Amniotic epithelial cell (primary cell): ENCODE results near the gene NCKIPSD.

Experiments
- DNase-seq: peaks from one replicate; pipeline ENCODE4 v3.0.0-alpha.2; 2010; ENCODE audit warnings: low read depth

Gene NCKIPSD

DNA sequence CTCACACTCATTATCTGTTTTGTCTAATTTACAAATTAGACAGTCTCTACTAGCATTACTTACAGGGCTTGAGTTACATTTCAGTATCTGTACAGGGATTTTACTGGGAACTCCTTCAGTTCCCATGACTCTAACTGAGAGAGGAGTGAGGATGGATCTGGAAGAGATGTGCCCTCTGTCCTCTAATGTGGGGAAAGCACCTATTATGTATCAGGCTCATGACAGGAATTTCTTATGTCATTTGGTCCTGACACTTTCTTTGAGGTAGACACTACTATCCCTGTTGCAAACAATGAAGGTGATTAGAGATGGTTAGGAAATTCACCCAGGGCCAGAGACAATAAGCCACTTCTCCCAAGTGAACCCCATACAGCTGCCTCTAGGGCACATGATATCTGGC is 10.9 kb upstream of the NCKIPSD start:
- DNase-seq = no peak

DNA sequence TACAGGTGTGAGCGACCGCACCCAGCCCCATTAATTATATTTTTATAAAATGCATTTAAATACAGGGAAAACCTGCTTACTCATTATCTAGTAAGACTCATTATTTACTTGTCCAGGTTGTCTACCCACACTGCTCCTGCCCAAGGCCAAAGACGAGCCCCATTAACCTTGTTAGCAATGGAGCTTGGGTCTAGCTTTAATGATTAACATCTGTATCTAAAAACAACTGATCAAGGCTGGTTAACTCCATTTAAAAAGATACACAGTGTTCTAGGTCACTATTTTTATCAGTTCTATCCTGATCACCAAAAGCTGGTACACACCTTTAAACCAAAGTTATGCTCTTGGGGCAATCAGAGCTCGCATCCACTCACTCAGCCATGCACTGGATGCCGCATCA is 10.4 kb upstream of the NCKIPSD start:
- DNase-seq = no peak

DNA sequence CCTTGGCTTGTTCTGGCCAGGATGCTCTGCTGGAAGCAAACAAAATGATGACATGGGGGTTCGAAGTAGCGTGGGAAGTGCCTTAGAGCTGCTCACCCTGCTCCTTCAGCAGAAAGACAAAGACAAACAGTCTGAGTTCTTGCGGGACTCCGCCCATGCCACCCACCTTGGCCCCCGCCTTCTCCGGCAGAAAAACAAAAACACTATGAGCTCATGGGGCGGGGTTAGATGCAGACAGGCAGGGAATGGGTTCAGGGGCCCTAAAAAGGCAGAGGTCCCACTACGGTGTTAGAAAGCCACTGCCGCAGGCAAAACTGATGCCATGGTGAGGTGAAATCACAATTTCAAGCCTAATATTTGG is 9.7 kb upstream of the NCKIPSD start:
- DNase-seq = peak; percentile 90

DNA sequence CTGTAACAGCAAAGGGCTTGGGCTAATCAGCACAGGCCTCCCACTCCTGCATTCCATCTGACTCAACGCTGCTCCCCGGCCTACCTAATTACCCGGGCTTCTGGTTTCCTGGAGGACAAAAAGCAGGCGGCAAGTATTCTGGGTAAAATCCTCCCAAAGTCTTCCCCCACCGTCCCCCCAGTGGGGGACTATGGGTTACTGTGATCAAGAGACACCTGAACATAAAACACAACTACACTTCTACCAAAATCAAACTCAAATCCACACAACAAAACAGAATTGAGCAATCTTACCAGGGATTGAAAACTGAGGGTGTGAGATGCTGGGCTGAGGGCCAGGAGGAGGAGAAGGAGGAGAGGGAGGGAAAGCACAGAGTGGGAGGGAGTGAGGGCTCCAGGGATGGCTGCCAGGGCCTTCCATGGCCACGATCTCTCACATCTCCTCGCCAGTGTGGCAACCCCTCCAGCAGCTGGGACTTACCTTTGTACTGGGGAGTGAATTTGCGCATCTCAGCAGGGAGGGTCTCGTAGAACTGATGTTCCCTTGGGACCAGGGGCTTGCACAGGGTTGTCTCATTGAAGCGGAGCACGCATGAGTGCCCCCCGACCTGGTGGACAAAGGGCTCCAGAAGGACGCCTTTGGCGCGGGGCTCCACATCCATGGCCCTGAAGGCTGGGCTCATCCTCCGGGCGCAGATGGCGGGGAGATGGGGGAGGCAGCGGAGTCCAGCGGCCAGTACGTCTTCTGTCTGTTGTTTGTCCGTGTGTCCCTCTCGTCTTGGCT is 9.1 kb upstream of the NCKIPSD start:
- DNase-seq = peak; percentile 95

DNA sequence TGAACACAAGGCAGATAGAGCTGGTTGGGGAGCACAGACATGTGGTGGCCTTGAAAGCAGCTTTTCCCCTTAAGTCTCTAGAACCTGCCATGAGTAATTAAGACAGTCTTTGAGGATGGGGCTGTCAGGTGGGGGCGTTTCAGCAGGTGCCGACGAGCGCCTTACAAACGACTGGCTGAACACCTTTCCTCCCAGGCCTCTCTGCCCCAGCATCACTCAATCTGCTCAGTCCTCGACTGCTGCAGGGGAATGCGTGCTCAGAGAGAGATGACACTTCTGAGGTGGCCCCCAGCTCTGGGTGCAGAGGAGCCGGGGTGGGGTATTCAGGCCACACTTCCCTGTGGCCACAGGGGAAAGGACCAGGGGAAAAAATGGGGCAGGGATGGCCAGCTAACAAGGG is 8.1 kb upstream of the NCKIPSD start:
- no peak for DNase-seq

DNA sequence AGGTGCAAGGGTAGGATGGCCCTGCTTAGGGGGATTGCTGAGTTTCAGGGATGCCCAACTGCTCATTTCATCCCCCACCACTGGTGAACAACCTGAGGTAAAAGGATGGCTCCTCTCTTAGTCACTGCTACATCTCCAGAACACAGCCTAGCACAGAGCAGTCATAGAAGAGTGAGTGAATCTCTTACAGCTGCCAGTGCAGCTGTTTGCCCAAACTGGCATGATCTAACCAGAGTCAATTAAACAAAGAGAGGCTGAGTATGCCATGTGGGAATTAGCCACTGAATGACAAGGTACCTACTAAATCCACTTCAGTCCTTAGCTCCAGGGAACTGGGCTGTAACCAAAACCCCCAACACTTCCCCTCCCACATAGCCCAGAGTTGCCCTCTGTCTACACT is 6.8 kb upstream of the NCKIPSD start:
- no peak for DNase-seq

DNA sequence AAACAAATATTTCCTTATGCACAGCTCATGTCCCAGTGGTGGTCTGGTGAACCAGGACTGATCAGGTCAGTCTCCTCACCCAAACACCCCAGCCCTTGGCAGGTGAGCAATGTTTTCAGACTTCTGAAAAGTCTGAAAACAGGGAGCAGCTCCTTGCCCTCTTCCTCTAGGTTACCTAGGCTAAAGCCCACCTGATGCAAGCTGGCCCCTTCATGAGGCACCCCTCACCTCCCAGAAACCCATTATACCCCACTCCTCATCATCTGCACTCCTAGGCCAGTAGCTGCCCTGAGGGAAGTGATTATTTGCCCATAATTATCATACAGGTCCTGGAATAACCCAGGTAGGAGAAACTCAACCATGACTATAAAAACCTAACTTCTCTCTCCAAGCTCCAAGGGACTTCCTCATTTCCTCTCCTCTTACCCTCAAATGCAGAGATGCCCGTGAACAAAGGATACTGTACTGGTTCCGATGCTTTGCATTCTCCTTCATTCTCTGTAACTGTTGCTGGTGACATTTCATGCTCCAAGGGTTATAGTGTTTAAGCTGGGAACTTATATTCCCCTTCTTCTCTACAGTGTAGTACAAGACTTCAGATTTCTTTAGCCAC is 5.2 kb upstream of the NCKIPSD start:
- DNase-seq = no peak

DNA sequence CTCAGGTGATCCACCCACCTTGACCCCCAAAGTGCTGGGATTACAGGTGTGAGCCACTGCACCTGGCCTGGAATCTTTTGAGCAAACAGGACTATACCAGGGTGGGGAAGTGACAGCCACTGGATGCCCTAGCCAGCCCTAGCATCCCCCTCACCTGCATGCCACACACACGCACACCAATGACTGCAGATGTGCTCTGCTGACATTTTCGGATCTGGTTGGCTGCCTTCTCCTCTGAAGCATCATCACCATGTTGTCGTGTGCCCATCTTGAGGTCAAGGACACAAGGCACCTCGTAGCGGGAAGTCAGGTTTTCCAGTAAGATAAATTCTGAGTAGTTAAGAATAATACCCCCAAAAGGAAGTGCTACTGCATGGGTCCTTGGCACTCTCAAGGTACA is 3.7 kb upstream of the NCKIPSD start:
- no peak for DNase-seq

DNA sequence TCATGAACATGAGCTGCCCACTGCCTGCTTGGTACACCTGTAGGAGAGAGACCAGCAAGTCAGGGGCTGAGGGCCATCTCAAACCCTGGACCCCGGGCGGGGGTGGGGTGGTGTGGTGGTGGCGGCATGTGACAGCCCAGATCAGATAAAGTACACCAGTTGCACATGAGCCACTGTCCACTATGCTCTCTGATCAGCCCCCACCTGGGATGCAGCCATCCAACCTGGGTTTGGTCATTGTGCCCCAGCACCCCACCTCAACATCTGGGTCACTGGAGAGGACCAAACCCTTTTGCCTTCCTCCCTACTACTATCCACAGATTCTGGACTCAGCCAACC is 3.0 kb upstream of the NCKIPSD start:
- DNase-seq = no peak

DNA sequence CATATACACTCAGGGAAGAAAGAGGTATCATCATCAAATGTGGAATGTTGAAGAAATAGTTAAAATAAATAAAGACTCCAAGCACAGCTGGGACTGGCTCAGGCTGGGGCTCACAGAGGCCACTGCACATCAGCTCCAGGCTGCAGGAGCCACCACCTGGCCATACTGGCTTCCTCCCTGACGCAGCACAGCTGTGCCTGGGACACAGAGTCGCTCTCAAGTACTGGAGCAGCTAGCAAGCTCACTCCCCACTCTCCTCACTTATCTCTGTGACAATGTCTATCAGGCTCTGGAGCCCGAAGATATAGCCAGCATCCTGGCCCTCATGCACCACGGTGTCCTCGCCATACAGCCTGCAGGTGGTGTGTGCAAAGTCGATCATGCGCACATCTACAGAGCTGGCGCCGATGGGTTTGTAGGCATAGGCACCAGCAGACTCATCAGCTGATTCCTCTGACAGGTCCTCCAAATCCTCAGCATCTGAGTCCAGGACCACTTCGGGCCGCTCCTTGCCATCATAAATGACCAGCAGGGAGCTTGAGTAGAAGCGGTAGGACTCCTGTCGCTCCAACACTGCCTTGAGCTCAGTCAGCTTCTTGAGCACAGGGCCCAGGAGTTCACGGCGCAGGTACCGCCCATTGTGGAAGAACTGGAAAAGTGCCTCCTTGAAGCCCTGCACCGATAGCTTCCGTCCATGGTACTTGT is 2.5 kb upstream of the NCKIPSD start:
- DNase-seq = no peak

DNA sequence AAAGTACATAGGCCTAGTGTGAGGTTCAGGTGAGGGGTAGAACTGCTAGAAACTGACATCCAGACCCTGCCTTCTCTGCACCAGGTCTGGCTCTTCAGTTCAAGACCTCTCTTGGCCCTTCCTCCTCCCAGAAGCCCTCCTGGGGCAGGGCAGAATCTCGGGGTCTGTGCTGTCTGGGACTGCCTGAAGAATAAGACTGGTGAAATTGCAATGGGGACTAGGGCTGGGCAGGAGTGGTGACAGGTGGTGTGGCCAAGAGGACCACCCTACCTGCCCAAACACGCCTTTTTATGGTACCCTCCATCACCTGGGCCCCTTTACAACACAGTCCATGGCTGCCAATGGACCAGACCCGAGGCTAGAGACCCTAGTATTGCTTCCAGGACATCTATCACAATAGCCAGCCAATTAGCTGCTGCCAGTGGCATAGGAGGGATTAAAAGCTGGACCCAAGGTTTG is 1.5 kb upstream of the NCKIPSD start:
- DNase-seq = no peak

DNA sequence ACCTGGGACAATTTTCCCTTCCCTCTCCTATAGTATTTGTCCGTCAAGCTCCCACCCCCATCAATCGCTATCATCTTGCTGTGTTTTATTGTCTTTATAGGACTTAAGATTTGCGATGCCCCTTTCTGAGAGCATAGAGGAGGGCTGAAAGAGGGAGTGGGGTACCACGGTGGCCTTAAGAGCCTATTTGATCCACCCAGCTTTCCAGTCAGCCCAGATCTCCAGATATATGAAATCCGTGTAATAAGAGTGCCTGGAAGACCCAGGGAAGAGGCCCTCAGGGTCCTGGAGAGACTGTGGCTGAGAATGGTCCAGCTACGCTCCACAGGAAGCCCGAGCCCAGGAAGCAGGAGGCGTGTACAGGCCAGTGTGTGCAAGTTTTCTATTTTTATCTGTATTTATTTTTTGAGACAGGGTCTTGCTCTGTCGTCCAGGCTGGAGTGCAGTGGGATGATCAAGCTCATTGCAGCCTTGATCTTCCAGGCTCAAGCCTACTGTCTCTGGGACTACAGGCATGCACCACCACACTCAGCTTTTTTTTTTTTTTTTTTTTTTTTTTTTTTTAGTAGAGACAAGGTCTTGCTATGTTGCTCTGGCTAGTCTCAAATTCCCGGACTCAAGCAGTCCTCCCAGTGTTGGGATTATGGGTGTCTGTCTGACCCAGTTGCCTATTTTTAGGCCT is 964 bp upstream of the NCKIPSD start:
- DNase-seq = peak; percentile 32

DNA sequence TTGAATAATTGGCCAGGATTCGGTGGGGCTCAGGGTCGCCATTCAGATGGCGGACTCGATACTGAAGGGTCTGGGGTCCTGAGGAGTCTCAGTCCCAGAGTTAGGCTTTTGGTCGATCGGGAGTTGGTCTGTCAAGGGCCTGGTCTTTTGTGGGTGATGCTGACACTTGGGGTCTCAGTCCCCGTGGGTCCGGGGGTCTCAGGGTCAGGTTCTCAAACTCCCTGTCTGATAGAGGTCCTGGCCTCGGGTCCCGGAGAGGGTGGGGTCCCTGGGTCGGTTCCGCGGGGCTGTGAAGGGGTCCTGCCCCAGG is 467 bp downstream of the NCKIPSD start:
- no peak for DNase-seq

DNA sequence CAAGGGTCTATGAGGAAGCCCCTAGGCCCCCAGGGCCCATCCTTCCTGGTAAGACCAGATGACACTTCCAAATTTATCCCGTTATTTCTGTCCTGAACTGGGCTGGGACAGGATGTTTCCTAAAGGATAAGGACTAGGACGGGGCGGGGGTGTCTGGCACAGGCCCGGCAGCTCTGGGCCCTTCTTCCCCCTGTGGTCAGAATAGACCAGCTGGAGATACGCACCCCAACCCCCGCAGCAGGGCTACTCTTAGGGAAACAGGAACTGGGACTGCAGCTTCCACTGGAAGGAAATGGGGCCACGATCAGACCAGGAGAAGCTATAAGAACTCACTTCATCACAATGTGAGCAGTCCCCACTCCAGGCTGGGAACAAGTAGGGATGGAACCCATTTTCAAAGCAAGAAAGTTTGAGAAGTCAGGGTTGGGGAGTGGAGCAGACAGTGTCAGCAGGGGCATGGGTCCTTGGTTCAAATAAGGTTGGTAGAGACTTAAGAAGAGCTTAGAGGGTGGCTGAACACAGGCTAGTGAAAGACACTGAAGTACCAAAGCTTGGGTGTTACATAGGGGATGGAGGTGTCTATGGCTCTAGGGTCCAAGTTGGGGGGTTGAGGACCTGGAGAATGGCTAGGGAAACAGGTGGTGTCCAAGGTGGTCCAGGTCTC is 1.1 kb downstream of the NCKIPSD start:
- DNase-seq = peak; percentile 37

DNA sequence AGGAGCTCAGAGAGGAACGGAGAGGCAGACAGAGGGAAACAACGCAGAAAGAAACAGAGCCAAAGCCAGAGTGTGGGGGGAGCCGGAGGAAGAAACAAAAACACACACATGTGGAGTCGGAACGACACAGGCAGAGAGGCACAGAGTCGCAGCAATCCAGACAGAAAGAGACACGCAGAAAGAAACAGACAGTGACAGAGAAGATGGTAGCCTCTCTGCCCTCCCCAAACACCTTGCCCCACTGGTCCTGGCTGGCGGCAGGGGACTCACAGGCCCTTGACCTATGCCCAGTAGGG is 1.7 kb downstream of the NCKIPSD start:
- no peak for DNase-seq

DNA sequence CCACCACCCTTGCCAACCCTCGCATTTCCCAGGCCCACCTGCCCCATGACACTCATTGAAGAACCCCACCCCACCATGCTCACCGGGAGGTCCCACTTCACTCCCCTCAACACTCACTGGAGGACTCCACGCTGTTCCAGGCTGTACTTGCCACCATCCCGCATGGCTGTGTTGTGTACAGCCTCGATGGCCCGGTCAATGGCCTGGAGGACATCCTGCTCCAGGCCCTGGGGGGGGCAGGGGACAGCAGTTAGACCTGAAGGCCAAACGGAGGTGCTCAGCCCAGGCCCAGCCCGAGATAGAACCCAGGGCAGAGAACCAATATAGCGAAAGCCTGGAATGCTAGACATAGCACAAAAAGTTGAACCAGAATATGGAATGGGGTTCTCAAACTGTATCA is 2.9 kb downstream of the NCKIPSD start:
- no peak for DNase-seq

DNA sequence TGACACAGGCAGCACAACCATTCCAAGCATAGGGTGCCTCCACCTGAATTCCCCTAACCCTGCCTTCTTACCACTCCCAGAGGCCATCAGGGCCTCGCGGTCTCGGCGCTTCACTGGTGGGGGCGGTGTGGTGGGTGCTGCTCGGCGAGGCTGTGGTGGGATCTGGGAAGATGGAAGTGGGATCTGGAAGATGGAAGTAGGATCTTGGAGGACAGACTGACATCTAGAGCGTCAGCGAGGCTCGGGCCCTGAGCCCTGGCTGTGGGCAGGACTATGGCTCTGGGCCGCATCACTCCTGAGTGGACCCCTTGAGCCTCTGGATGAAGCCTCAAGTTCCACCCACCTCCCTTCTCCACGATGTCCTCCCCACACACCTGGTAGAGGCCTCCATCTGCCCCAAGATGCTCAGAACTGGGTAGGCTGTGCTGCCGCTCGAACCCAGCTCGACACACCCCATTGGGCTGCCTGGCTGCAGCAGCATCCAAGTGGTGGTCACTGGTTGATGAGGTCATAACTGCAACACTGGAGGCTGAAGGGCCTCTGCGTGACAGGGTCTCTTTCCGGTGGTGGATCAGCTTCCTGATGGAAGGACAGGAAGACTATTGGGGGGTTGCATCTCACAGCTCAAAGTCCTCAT is 3.6 kb downstream of the NCKIPSD start:
- no peak for DNase-seq

DNA sequence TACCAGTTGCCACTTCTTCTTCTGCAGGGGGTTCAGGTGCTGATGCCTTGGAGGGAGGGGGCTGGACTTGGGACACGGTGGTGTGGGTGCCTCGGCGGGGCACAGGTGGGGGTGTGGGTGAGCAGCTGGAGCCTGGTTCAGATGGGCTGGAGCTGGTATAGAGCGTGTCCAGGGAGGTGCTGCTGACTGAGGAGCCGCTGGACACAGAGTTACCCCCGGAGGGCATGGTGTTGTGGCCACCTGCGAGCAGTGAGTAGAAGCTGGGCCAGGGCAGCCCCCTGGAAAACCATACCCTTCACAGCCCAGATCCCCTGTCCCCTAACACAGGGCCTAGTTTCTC is 4.2 kb downstream of the NCKIPSD start:
- no peak for DNase-seq

DNA sequence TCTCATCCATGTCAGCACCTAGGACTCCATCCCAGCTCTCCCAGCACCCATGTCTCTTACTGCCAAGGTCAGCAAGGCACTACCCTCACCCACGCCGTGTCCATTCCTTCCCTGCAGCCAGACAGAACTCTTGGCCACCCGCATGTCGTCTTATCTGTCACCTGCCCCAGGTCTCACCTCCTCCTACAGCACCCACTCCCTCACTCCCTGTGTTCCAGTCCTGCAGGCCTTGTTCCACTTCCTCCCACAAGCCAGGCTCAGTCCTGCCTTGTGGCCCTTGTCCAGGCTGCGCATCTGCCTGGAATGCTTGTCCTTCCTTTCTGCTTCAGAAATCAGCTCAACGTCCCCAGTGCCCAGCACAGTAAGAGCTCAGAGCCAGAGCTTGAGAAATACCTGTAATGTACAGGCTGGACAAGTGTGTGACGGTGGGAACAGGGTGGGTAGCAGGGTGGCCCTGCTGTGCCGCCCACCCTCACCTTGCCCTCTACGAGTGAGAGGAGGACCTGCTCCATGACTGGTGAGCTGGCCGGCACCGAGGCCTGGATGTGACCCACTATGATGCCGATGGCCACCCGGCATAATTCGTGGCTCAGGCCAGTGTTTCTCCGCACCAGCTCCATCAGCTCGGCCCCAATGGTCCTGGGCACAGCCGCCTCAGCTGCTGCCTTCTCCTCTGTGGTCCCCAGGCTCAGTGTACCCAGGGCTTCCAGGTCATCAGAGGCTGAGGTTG is 4.7 kb downstream of the NCKIPSD start:
- no peak for DNase-seq

DNA sequence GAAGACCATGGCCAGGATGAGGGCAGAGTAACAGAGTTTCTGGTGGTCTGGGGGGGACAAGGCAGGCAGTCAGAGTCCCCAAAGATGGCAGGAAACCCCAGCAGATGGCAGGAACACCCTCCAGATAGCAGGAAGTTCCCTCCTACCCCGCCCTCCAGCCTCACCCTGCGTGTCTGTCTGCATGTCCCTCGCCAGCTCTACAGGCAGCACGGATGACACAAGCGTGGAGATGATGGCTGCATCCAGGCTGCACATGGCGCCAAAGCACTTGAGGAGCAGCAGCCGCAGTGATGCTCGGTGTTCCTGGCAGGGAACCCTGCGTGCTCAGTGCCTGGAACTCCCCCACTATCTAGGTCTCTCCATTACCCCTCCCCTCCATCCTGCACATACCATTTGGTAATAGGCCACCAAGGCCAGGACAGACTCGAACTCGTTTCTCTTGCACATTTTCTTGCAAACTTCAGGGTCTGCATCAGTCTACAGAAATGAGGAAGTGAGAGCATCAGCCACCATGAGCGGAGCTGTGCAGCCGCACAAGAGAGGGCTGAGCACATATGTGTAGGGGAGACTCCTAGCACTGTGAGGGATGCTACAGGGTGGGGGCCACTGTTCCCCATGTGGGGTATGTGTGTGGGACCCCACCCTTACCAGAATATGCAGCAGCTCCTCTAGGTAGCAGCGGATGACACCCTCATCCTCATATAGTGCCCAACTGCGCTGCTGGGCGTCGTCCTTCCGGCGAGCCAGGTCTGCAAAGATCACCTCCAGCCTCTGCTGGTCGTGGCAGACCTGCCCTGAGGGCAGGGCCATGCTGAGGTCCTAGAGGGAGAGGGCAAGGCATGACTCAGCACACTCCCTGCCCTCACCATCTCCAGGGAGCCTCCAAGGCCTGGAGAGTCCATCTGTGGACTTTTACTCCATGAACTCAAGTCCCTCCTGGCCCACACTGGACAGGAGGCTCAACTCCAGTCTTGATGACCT is 6.0 kb downstream of the NCKIPSD start:
- no peak for DNase-seq
